Muscle of arm (tissue), 12 donors: ENCODE results near the gene KIF5A. TPM values are rescaled to one million over a fixed set of nuclear protein-coding genes. Genes with fewer than 3 reads are reported as not detected.

Experiments
- DNase-seq: peaks from one replicate; pipeline ENCODE4 v3.0.0-alpha.2; 2013
- polyA plus RNA-seq, 12 donors: library from polyadenylated mRNA; unstranded; fragments of 120-200 nt; gene quantifications; one replicate each; pipeline ENCODE4 v1.2.1, GENCODE V29; 2013; ENCODE audit not compliant: insufficient read length in 12 of 12

KIF5A gene
- polyA plus RNA-seq, 12 donors: 0.04 to 5.2 (median 0.21) TPM; not detected in 1

GRCh38 chr12:57618966-57619433 lies 69.2 kb downstream of the KIF5A start:
- no peak for DNase-seq

GRCh38 chr12:57619434-57620244 lies 69.8 kb downstream of the KIF5A start:
- no peak for DNase-seq

GRCh38 chr12:57620245-57620935 lies 70.5 kb downstream of the KIF5A start:
- no peak for DNase-seq

- DNase-seq: no peak
Measured at GRCh38 chr12:57620936-57621496, 71.2 kb downstream of the KIF5A start.

- no peak for DNase-seq
Measured at GRCh38 chr12:57621497-57622292, 71.9 kb downstream of the KIF5A start.

GRCh38 chr12:57622293-57623245 lies 72.7 kb downstream of the KIF5A start:
- DNase-seq: no peak

- no peak for DNase-seq
Measured at GRCh38 chr12:57623385-57623784, 73.5 kb downstream of the KIF5A start.

- no peak for DNase-seq
Measured at GRCh38 chr12:57623811-57624390, 74.1 kb downstream of the KIF5A start.

- DNase-seq: no peak
Measured at GRCh38 chr12:57624441-57625220, 74.8 kb downstream of the KIF5A start.

GRCh38 chr12:57625261-57626032 lies 75.6 kb downstream of the KIF5A start:
- no peak for DNase-seq

- DNase-seq: no peak
Measured at GRCh38 chr12:57626111-57626920, 76.5 kb downstream of the KIF5A start.

GRCh38 chr12:57626921-57627445 lies 77.1 kb downstream of the KIF5A start:
- no peak for DNase-seq

GRCh38 chr12:57627501-57628279 lies 77.8 kb downstream of the KIF5A start:
- DNase-seq: no peak

GRCh38 chr12:57628280-57629191 lies 78.7 kb downstream of the KIF5A start:
- DNase-seq: no peak

- DNase-seq: no peak
Measured at GRCh38 chr12:57629897-57630471, 80.1 kb downstream of the KIF5A start.
